Activated CD4-positive, alpha-beta T cell treated with anti-CD3 and anti-CD28 coated beads for 24 hours (primary cell): ENCODE data around the gene CMBL.

Source experiments
- DNase-seq, 2 donors: peaks; one replicate each; pipeline ENCODE4 v3.0.0-alpha.2; 2020; ENCODE audit warnings: low read depth in 2 of 2

Gene CMBL

GRCh38 chr5:10310066-10310779 is 2.5 kb upstream of the CMBL start:
- DNase-seq, result no peak

- no peak for DNase-seq
These were observed 1.1 kb upstream of the CMBL start for GRCh38 chr5:10308844-10309243.

- no peak for DNase-seq
These were observed 896 bp downstream of the CMBL start for GRCh38 chr5:10306806-10307205.

- DNase-seq, result no peak
These were observed 1.6 kb downstream of the CMBL start for GRCh38 chr5:10306114-10306513.

- DNase-seq, result no peak
These were observed 2.8 kb downstream of the CMBL start for GRCh38 chr5:10304932-10305331.

- DNase-seq, result no peak
These were observed 4.0 kb downstream of the CMBL start for GRCh38 chr5:10303699-10304170.

GRCh38 chr5:10303201-10303600 is 4.5 kb downstream of the CMBL start:
- DNase-seq, result no peak

- no peak for DNase-seq
These were observed 5.7 kb downstream of the CMBL start for GRCh38 chr5:10301842-10302610.

- DNase-seq, result no peak
These were observed 6.4 kb downstream of the CMBL start for GRCh38 chr5:10301266-10301665.

- DNase-seq, result no peak
These were observed 7.5 kb downstream of the CMBL start for GRCh38 chr5:10300246-10300645.

GRCh38 chr5:10297646-10298204 is 10.0 kb downstream of the CMBL start:
- DNase-seq, result no peak

- no peak for DNase-seq
These were observed 11.9 kb downstream of the CMBL start for GRCh38 chr5:10295619-10296326.

GRCh38 chr5:10293907-10294662 is 13.6 kb downstream of the CMBL start:
- DNase-seq, result no peak

GRCh38 chr5:10291692-10292339 is 15.9 kb downstream of the CMBL start:
- DNase-seq, result no peak

GRCh38 chr5:10290438-10290837 is 17.3 kb downstream of the CMBL start:
- no peak for DNase-seq

GRCh38 chr5:10289991-10290390 is 17.7 kb downstream of the CMBL start:
- no peak for DNase-seq

GRCh38 chr5:10289353-10289752 is 18.3 kb downstream of the CMBL start:
- DNase-seq, result no peak

GRCh38 chr5:10288592-10289219 is 19.0 kb downstream of the CMBL start:
- DNase-seq, result peak in 1 of 2 donors; percentile 16

GRCh38 chr5:10286862-10287227 is 20.9 kb downstream of the CMBL start:
- DNase-seq, result no peak

GRCh38 chr5:10286162-10286861 is 21.4 kb downstream of the CMBL start:
- DNase-seq, result no peak
